ENCODE data around the gene KLF17. TPM values are rescaled to one million over a fixed set of nuclear protein-coding genes. Genes with fewer than 3 reads are reported as not detected.

Gene KLF17
- total and polyA plus RNA-seq, 2 experiments from 2014 or later = not detected

GRCh38 chr1:44119525-44119924 lies 904 bp downstream of the KLF17 start:
- Histone ChIP-seq H3K36me3 (no peaks in the 10 kb centered on the region), H3K4me3 (no peak overlapping the region), H3K27ac (no peak overlapping the region), H3K27me3 (no peaks in the 10 kb centered on the region), H3K9me3 (ENCODE audit: low read depth) (no peaks in the 10 kb centered on the region), H3K4me1 (ENCODE audit: low read depth) (no peaks in the 10 kb centered on the region)
- TF ChIP-seq, protein P1, sequence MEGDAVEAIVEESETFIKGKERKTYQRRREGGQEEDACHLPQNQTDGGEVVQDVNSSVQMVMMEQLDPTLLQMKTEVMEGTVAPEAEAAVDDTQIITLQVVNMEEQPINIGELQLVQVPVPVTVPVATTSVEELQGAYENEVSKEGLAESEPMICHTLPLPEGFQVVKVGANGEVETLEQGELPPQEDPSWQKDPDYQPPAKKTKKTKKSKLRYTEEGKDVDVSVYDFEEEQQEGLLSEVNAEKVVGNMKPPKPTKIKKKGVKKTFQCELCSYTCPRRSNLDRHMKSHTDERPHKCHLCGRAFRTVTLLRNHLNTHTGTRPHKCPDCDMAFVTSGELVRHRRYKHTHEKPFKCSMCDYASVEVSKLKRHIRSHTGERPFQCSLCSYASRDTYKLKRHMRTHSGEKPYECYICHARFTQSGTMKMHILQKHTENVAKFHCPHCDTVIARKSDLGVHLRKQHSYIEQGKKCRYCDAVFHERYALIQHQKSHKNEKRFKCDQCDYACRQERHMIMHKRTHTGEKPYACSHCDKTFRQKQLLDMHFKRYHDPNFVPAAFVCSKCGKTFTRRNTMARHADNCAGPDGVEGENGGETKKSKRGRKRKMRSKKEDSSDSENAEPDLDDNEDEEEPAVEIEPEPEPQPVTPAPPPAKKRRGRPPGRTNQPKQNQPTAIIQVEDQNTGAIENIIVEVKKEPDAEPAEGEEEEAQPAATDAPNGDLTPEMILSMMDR (IDR thresholded peaks at IDR 0.05; ENCODE audit: low read depth, low read length) = no peak
- DNase-seq (ENCODE audit: low read depth in 1 of 2, low spot score in 1 of 2) = no peak

- DNase-seq (ENCODE audit: low read depth in 1 of 2, low spot score in 1 of 2) = no peak
- Histone ChIP-seq H3K36me3 (no peaks in the 10 kb centered on the region), H3K27me3 (no peaks in the 10 kb centered on the region), H3K4me1 (ENCODE audit: low read depth) (no peaks in the 10 kb centered on the region), H3K9me3 (ENCODE audit: low read depth) (no peaks in the 10 kb centered on the region), H3K27ac (no peak overlapping the region), H3K4me3 (no peak overlapping the region)
- TF ChIP-seq, protein P1 (IDR thresholded peaks at IDR 0.05; ENCODE audit: low read depth, low read length) = no peak
Observed at GRCh38 chr1:44120398-44120949, 1.9 kb downstream of the KLF17 start.

- Histone ChIP-seq H3K27me3 (no peaks in the 10 kb centered on the region), H3K4me3 (no peak overlapping the region), H3K27ac (no peak overlapping the region), H3K4me1 (ENCODE audit: low read depth) (no peaks in the 10 kb centered on the region), H3K36me3 (no peaks in the 10 kb centered on the region), H3K9me3 (ENCODE audit: low read depth) (no peaks in the 10 kb centered on the region)
- DNase-seq (ENCODE audit: low read depth in 1 of 2, low spot score in 1 of 2) = no peak
- TF ChIP-seq, protein P1 (IDR thresholded peaks at IDR 0.05; ENCODE audit: low read depth, low read length) = no peak
Observed at GRCh38 chr1:44129616-44130500, 11.2 kb downstream of the KLF17 start.

DNA sequence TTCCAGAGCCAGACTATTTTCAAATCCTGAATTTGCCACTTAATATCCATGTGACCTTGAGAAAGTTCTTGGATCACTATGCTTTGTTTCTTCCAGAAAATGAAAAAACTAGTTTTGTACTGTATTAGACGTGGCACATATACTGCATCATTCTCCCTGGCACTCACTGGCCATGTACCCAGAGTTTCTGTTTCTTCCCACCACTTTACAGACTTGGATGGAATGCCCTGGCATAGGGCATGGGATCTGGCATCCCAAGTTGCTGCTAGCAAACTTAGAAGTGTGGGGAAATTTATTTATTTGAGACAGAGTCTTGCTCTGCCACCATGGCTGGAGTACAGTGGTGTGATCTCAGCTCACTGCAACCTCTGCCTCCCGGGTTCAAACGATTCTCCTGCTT lies 12.8 kb downstream of the KLF17 start:
- H3K27ac ChIP-seq = no peak overlapping the region
- TF ChIP-seq, protein P1 (IDR thresholded peaks at IDR 0.05; ENCODE audit: low read depth, low read length) = no peak

GRCh38 chr1:44134071-44134920 lies 15.7 kb downstream of the KLF17 start:
- Histone ChIP-seq H3K36me3 (no peaks in the 10 kb centered on the region), H3K27me3 (no peaks in the 10 kb centered on the region), H3K27ac (no peak overlapping the region), H3K4me1 (ENCODE audit: low read depth) (no peaks in the 10 kb centered on the region), H3K9me3 (ENCODE audit: low read depth) (no peaks in the 10 kb centered on the region), H3K4me3 (no peak overlapping the region)
- DNase-seq (ENCODE audit: low read depth in 1 of 2, low spot score in 1 of 2) = no peak
- TF ChIP-seq, protein P1 (IDR thresholded peaks at IDR 0.05; ENCODE audit: low read depth, low read length) = no peak

More for the DNA sequence above, 12.8 kb downstream of the KLF17 start:
- no peaks in the 10 kb centered on the region for H3K27me3 ChIP-seq
- H3K36me3 ChIP-seq = no peaks in the 10 kb centered on the region
- H3K4me1 ChIP-seq (ENCODE audit: low read depth) = no peaks in the 10 kb centered on the region
- no peaks in the 10 kb centered on the region for H3K9me3 ChIP-seq (ENCODE audit: low read depth)
- H3K4me3 ChIP-seq = no peak overlapping the region
- DNase-seq (ENCODE audit: low read depth in 1 of 2, low spot score in 1 of 2) = no peak

Data from cardiac muscle cell (in vitro differentiated cells and primary cell).